Left ventricle myocardium inferior (tissue), 1 donor: ENCODE measurements around the gene HOXD10. TPM values are rescaled to one million over a fixed set of nuclear protein-coding genes. Genes with fewer than 3 reads are reported as not detected.

Source experiments
- DNase-seq: peaks from one replicate; pipeline ENCODE4 v3.0.0-alpha.2; 2020
- H3K27ac ChIP-seq: fragments of 200-600 bp; replicated peaks from 2 replicates; pipeline ENCODE4 v1.8.0; 2021
- H3K27me3 ChIP-seq: fragments of 200-600 bp; 2 replicates; pipeline ENCODE4 v1.8.0; 2021; ENCODE audit warnings: low read depth
- H3K36me3 ChIP-seq: fragments of 200-600 bp; 2 replicates; pipeline ENCODE4 v1.8.0; 2021
- H3K4me1 ChIP-seq: fragments of 200-600 bp; 2 replicates; pipeline ENCODE4 v1.8.0; 2021
- H3K4me3 ChIP-seq: fragments of 200-600 bp; 2 replicates; pipeline ENCODE4 v1.8.0; 2021; ENCODE audit warnings: mild to moderate bottlenecking, moderate library complexity
- H3K9me3 ChIP-seq: fragments of 200-600 bp; replicated peaks from 2 replicates; pipeline ENCODE4 v1.8.0; 2021
- CTCF ChIP-seq: fragments of 200-600 bp; IDR thresholded peaks from 2 replicates; pipeline ENCODE4 v1.8.0; 2021; ENCODE audit warnings: antibody characterized with exemption, mild to moderate bottlenecking, borderline replicate concordance
- intact Hi-C: fragments of 100-400 bp; cut with micrococcal nuclease; formaldehyde crosslinking; loops from one replicate; pipeline ENCODE4 v1.11.0; 2022
- total RNA-seq: library from RNA; stranded (reverse); fragmentation: NEBNext Ultra II Directional; extraction: Animal tissue kit (Norgen Biotek cat#: 25700); gene quantifications from one replicate; pipeline ENCODE4 v1.2.1, GENCODE V29; 2021
- donor health status: DM: no; HTN: yes; CAD: no; lungs with severe emphysema.

HOXD10 gene
- total RNA-seq, 1 donor from 2014 or later = not detected

- peak; percentile 82 for TF ChIP-seq CTCF
- DNase-seq = peak; percentile 53
- Histone ChIP-seq H3K4me1 (peaks cover 43% of the 10 kb centered on the region), H3K27me3 (peaks cover 100% of the 10 kb centered on the region), H3K36me3 (no peaks in the 10 kb centered on the region), H3K27ac (no peak overlapping the region), H3K9me3 (no peaks in the 10 kb centered on the region), H3K4me3 (peak overlapping the region; percentile 55)
- intact Hi-C loops = loop anchor here (5.0 kb wide), 1 partner anchor 401 kb away; no protein-coding TSS in a partner anchor
Measured at GRCh38 chr2:176088048-176088936, 28.3 kb upstream of the HOXD10 start.

- H3K4me1 ChIP-seq = peaks cover 43% of the 10 kb centered on the region
Measured at GRCh38 chr2:176088937-176089842, 27.4 kb upstream of the HOXD10 start.

GRCh38 chr2:176089843-176090395 lies 26.7 kb upstream of the HOXD10 start:
- DNase-seq = no peak
- TF ChIP-seq CTCF = no peak
- Histone ChIP-seq H3K27ac (no peak overlapping the region), H3K36me3 (no peaks in the 10 kb centered on the region), H3K27me3 (peaks cover 100% of the 10 kb centered on the region), H3K9me3 (no peaks in the 10 kb centered on the region), H3K4me3 (no peak overlapping the region), H3K4me1 (peaks cover 39% of the 10 kb centered on the region)
- intact Hi-C loops = loop anchor here (5.0 kb wide), 2 partner anchors 403 to 728 kb away; no protein-coding TSS in a partner anchor

More at GRCh38 chr2:176088937-176089842, 27.4 kb upstream of the HOXD10 start:
- Histone ChIP-seq H3K27ac (no peak overlapping the region), H3K9me3 (no peaks in the 10 kb centered on the region), H3K4me3 (no peak overlapping the region), H3K36me3 (no peaks in the 10 kb centered on the region), H3K27me3 (peaks cover 100% of the 10 kb centered on the region)
- TF ChIP-seq CTCF = no peak
- intact Hi-C loops = loop anchor here (5.0 kb wide), 1 partner anchor 402 kb away; no protein-coding TSS in a partner anchor
- no peak for DNase-seq

- no peak for DNase-seq
- Histone ChIP-seq H3K9me3 (no peaks in the 10 kb centered on the region), H3K27me3 (peaks cover 100% of the 10 kb centered on the region), H3K27ac (no peak overlapping the region), H3K4me3 (no peak overlapping the region), H3K36me3 (no peaks in the 10 kb centered on the region), H3K4me1 (peaks cover 30% of the 10 kb centered on the region)
- intact Hi-C loops = loop anchor here (5.0 kb wide), 1 partner anchor 729 kb away; no protein-coding TSS in a partner anchor
- TF ChIP-seq CTCF = no peak
Measured at GRCh38 chr2:176090862-176091261, 25.7 kb upstream of the HOXD10 start.
